Naive thymus-derived CD4-positive, alpha-beta T cell (primary cell): Measurements from ENCODE around the gene AKAP5. TPM values are rescaled to one million over a fixed set of nuclear protein-coding genes. Genes with fewer than 3 reads are reported as not detected.

ENCODE experiments used
- ATAC-seq: fragments of 150-1000 bp; cut with Tn5 transposase; 2 replicates; pipeline ENCODE4 v1.10.0; 2021; ENCODE audit warnings: mild to moderate bottlenecking, moderate library complexity
- CTCF ChIA-PET: fragments of 350-600 bp; sonication (Branson Sonifier 250); formaldehyde crosslinking; loops from one replicate; lab custom pipeline; 2021; ENCODE audit warnings: antibody characterized with exemption; lab: Charles Lee
- POLR2A ChIA-PET: fragments of 350-600 bp; sonication (Branson Sonifier 250); formaldehyde crosslinking; loops from one replicate; lab custom pipeline; 2021; ENCODE audit warnings: antibody characterized with exemption, inconsistent platforms; lab: Charles Lee
- DNase-seq, 9 donors: peaks; one replicate each; pipeline versions ENCODE4 v3.0.0 to v3.0.0-alpha.2; 2020 to 2022; ENCODE audit warnings: mixed read lengths in 1 of 9
- H3K27ac ChIP-seq: one replicate; pipeline ENCODE4 v1.7.0; 2013; ENCODE audit warnings: mild to moderate bottlenecking, low read depth, low read length, moderate library complexity
- H3K27me3 ChIP-seq, 2 donors: one replicate each; pipeline ENCODE4 v1.7.0; 2013; ENCODE audit warnings: low read length in 2 of 2, mild to moderate bottlenecking in 2 of 2, moderate library complexity in 2 of 2; ENCODE audit not compliant: control insufficient read depth in 2 of 2, insufficient read depth in 2 of 2
- H3K36me3 ChIP-seq, 3 experiments: 1 replicate in 2 of 3; 2 replicates in 1 of 3; pipeline ENCODE4 v1.7.0; 2013; ENCODE audit warnings: low read length in 3 of 3, mild to moderate bottlenecking in 3 of 3, moderate library complexity in 1 of 3; ENCODE audit not compliant: insufficient read depth in 3 of 3, control insufficient read depth in 2 of 3
- H3K4me1 ChIP-seq, 2 donors: one replicate each; pipeline ENCODE4 v1.7.0; 2013; ENCODE audit warnings: low read length in 2 of 2, mild to moderate bottlenecking in 2 of 2, moderate library complexity in 1 of 2; ENCODE audit not compliant: control insufficient read depth in 2 of 2, insufficient read depth in 2 of 2
- H3K4me3 ChIP-seq: 2 replicates; pipeline ENCODE4 v1.7.0; 2013; ENCODE audit warnings: mild to moderate bottlenecking, low read length
- H3K9me3 ChIP-seq, 3 experiments: 1 replicate in 2 of 3; 2 replicates in 1 of 3; pipeline ENCODE4 v1.7.0; 2013; ENCODE audit warnings: low read length in 3 of 3; ENCODE audit not compliant: control insufficient read depth in 2 of 3
- H3K27ac Mint-ChIP-seq, 9 donors: one replicate each; pipeline ENCODE4 v1.8.0; 2020 to 2022; ENCODE audit warnings: mixed read lengths in 9 of 9, mild to moderate bottlenecking in 8 of 9, moderate library complexity in 5 of 9, inconsistent platforms in 2 of 9
- H3K27me3 Mint-ChIP-seq, 5 donors: one replicate each; pipeline ENCODE4 v1.8.0; 2021 to 2022; ENCODE audit warnings: mixed read lengths in 5 of 5, mild to moderate bottlenecking in 1 of 5
- H3K36me3 Mint-ChIP-seq, 5 donors: one replicate each; pipeline ENCODE4 v1.8.0; 2020 to 2022; ENCODE audit warnings: mixed read lengths in 5 of 5, mild to moderate bottlenecking in 3 of 5, inconsistent platforms in 1 of 5
- H3K4me1 Mint-ChIP-seq, 7 donors: one replicate each; pipeline ENCODE4 v1.8.0; 2020 to 2022; ENCODE audit warnings: mixed read lengths in 7 of 7, mild to moderate bottlenecking in 3 of 7, inconsistent platforms in 1 of 7
- H3K4me3 Mint-ChIP-seq, 10 donors: one replicate each; pipeline ENCODE4 v1.8.0; 2020 to 2022; ENCODE audit warnings: mild to moderate bottlenecking in 10 of 10, mixed read lengths in 10 of 10, moderate library complexity in 6 of 10, inconsistent platforms in 2 of 10
- H3K9me3 Mint-ChIP-seq, 11 donors: one replicate each; pipeline ENCODE4 v1.8.0; 2020 to 2022; ENCODE audit warnings: mixed read lengths in 11 of 11, mild to moderate bottlenecking in 4 of 11, inconsistent platforms in 1 of 11, moderate library complexity in 1 of 11
- intact Hi-C, 2 donors: fragments of 100-400 bp; cut with micrococcal nuclease; formaldehyde crosslinking; loops; one replicate each; pipeline ENCODE4 v1.15.1; 2023
- polyA plus RNA-seq, 2 donors: library from polyadenylated mRNA; unstranded; fragments of 300-500 nt; fragmentation: Illumina TruSeq; gene quantifications; one replicate each; pipeline ENCODE4 v1.2.3, GENCODE V29; 2021
- total RNA-seq, 6 experiments: library from RNA in 5 of 6; stranded (reverse) in 5 of 6; gene quantifications; 1 replicate in 5 of 6; 2 replicates in 1 of 6; pipeline ENCODE4 v1.2.3 and lab custom pipeline; 2021 to 2026

AKAP5 gene
- total and polyA plus RNA-seq, 7 experiments from 2014 or later: 0.03 to 1.7 (median 0.12) TPM; not detected in 1

- H3K4me3 ChIP-seq: no peak overlapping the region
- H3K36me3 Mint-ChIP-seq: peaks cover 8 to 65% (median 27%) of the 10 kb centered on the region in 5 donors
- no peak for DNase-seq
- peaks cover 6 to 64% (median 13%) of the 10 kb centered on the region in 3 experiments for H3K36me3 ChIP-seq
- ChIA-PET POLR2A (no interaction called here), CTCF (interaction anchor here (1.3 kb wide), 1 partner anchor 9 kb away, joined by 7 read pairs; no protein-coding TSS in a partner anchor)
- no peak overlapping the region for H3K4me3 Mint-ChIP-seq
- no peaks in the 10 kb centered on the region for H3K27me3 ChIP-seq
- H3K9me3 ChIP-seq: no peaks in the 10 kb centered on the region
- no peaks in the 10 kb centered on the region for H3K27me3 Mint-ChIP-seq
- H3K27ac ChIP-seq: no peak overlapping the region
- H3K9me3 Mint-ChIP-seq: no peaks in the 10 kb centered on the region
- ATAC-seq: no peak
- intact Hi-C loops: no loop called here
- H3K4me1 Mint-ChIP-seq: peaks cover 0 to 6% (median 0%) of the 10 kb centered on the region in 7 donors
- H3K27ac Mint-ChIP-seq: no peak overlapping the region
- no peaks in the 10 kb centered on the region for H3K4me1 ChIP-seq
Observed at GRCh38 chr14:64421166-64421565, 44.1 kb upstream of the AKAP5 start.

- Histone ChIP-seq H3K36me3 (peaks cover 6 to 60% (median 13%) of the 10 kb centered on the region in 3 experiments), H3K27ac (no peak overlapping the region)
Observed at GRCh38 chr14:64422005-64422404, 43.3 kb upstream of the AKAP5 start.

DNA sequence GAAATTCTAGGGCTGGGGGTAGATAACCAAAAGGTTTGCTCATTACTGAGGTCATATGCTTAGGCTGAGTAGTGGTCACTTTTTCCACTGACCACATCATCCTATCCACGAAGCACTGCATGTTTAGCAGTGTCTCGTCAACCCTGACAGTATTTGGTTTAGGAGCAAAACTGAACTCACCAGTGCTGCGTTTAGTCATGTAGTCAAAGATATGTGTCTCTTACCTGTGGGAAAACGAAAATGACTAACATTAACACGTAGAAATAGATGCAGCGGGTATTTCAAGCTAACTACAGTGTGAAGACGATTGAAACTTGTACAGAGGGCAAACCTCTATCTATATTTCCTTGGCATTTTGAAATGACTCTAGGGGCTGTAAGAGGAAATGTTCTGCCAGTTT lies 42.5 kb upstream of the AKAP5 start:
- peaks cover 6 to 61% (median 13%) of the 10 kb centered on the region in 3 experiments for H3K36me3 ChIP-seq
- DNase-seq: no peak
- no peak overlapping the region for H3K4me3 ChIP-seq
- Mint-ChIP-seq H3K27me3 (no peaks in the 10 kb centered on the region), H3K4me3 (no peak overlapping the region), H3K9me3 (no peaks in the 10 kb centered on the region), H3K4me1 (peaks cover 0 to 4% (median 0%) of the 10 kb centered on the region in 7 donors), H3K36me3 (peaks cover 4 to 66% (median 29%) of the 10 kb centered on the region in 5 donors), H3K27ac (peak overlapping the region in 1 of 9 donors; percentile 31)
- no peak overlapping the region for H3K27ac ChIP-seq
- ChIA-PET POLR2A (no interaction called here), CTCF (interaction anchor here (0.7 to 1.1 kb wide), 3 partner anchors 14 to 72 kb away, joined by 3 to 6 read pairs (median 5); no protein-coding TSS in a partner anchor)
- intact Hi-C loops: no loop called here
- no peaks in the 10 kb centered on the region for H3K27me3 ChIP-seq
- no peak for ATAC-seq
- H3K4me1 ChIP-seq: no peaks in the 10 kb centered on the region
- no peaks in the 10 kb centered on the region for H3K9me3 ChIP-seq

More at GRCh38 chr14:64422005-64422404, 43.3 kb upstream of the AKAP5 start:
- ChIA-PET POLR2A (no interaction called here), CTCF (interaction anchor here (1.3 kb wide), 1 partner anchor 8 kb away, joined by 7 read pairs; no protein-coding TSS in a partner anchor)
- H3K27ac Mint-ChIP-seq: no peak overlapping the region
- H3K36me3 Mint-ChIP-seq: peaks cover 8 to 66% (median 29%) of the 10 kb centered on the region in 5 donors
- Histone ChIP-seq H3K9me3 (no peaks in the 10 kb centered on the region), H3K27me3 (no peaks in the 10 kb centered on the region), H3K4me1 (no peaks in the 10 kb centered on the region), H3K4me3 (no peak overlapping the region)
- H3K4me1 Mint-ChIP-seq: peaks cover 0 to 4% (median 0%) of the 10 kb centered on the region in 7 donors
- H3K4me3 Mint-ChIP-seq: no peak overlapping the region
- H3K27me3 Mint-ChIP-seq: no peaks in the 10 kb centered on the region
- no peak for ATAC-seq
- no peaks in the 10 kb centered on the region for H3K9me3 Mint-ChIP-seq
- DNase-seq: no peak
- intact Hi-C loops: no loop called here

- Histone ChIP-seq H3K4me3 (no peak overlapping the region), H3K27ac (no peak overlapping the region), H3K4me1 (no peaks in the 10 kb centered on the region), H3K27me3 (no peaks in the 10 kb centered on the region), H3K36me3 (peaks cover 6 to 53% (median 9%) of the 10 kb centered on the region in 3 experiments), H3K9me3 (no peaks in the 10 kb centered on the region)
- Mint-ChIP-seq H3K27me3 (no peaks in the 10 kb centered on the region), H3K4me3 (no peak overlapping the region), H3K27ac (no peak overlapping the region), H3K9me3 (no peaks in the 10 kb centered on the region), H3K36me3 (peaks cover 4 to 68% (median 29%) of the 10 kb centered on the region in 5 donors), H3K4me1 (peaks cover 0 to 4% (median 0%) of the 10 kb centered on the region in 7 donors)
- CTCF ChIA-PET: interaction anchor here (0.6 to 1.1 kb wide), 2 partner anchors 54 to 160 kb away, joined by 3 read pairs; no protein-coding TSS in a partner anchor
- intact Hi-C loops: no loop called here
- no peak for ATAC-seq
- POLR2A ChIA-PET: interaction anchor here (0.6 kb wide), 1 partner anchor 1047 kb away, joined by 6 read pairs; no protein-coding TSS in a partner anchor
- DNase-seq: no peak
Observed at GRCh38 chr14:64423987-64424386, 41.3 kb upstream of the AKAP5 start.

DNA sequence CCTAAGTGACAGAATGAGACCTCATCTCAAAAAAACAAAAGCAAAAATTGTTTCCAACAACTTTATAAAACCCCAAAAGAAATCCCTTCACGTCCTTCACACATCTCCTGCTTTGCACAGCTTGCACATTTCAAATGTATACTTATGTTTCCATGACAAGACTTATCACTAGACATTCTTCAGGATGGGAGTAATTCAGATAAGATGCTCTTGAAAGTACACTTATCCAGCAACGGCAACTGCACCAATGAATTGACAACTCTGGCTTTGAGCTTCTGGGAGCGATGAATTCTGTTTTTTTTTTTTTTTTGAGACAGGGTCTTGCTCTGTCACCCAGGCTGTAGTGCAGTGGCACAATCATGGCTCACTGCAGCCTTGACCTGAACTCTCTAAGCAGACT lies 30.8 kb upstream of the AKAP5 start:
- CTCF ChIA-PET: interaction anchor here (1.3 to 1.8 kb wide), 2 partner anchors 44 to 76 kb away, joined by 3 to 7 read pairs; no protein-coding TSS in a partner anchor

GRCh38 chr14:64438181-64438841 lies 27.0 kb upstream of the AKAP5 start:
- Histone ChIP-seq H3K27me3 (no peaks in the 10 kb centered on the region), H3K4me3 (no peak overlapping the region), H3K36me3 (peaks cover 0 to 36% (median 0%) of the 10 kb centered on the region in 3 experiments), H3K4me1 (no peaks in the 10 kb centered on the region), H3K27ac (no peak overlapping the region), H3K9me3 (no peaks in the 10 kb centered on the region)
- intact Hi-C loops: no loop called here
- POLR2A ChIA-PET: no interaction called here
- no peak for ATAC-seq
- Mint-ChIP-seq H3K27me3 (no peaks in the 10 kb centered on the region), H3K9me3 (no peaks in the 10 kb centered on the region), H3K27ac (peak overlapping the region in 2 of 9 donors; percentile 8 to 72), H3K4me1 (peaks cover 0 to 18% (median 0%) of the 10 kb centered on the region in 7 donors), H3K4me3 (peak overlapping the region in 1 of 10 donors; percentile 45), H3K36me3 (peaks cover 10 to 59% (median 33%) of the 10 kb centered on the region in 5 donors)
- CTCF ChIA-PET: interaction anchor here (1.4 to 1.7 kb wide), 2 partner anchors 8 to 41 kb away, joined by 4 to 6 read pairs; no protein-coding TSS in a partner anchor
- no peak for DNase-seq

More for the DNA sequence above, 30.8 kb upstream of the AKAP5 start:
- peaks cover 7 to 49% (median 28%) of the 10 kb centered on the region in 5 donors for H3K36me3 Mint-ChIP-seq
- Histone ChIP-seq H3K27ac (no peak overlapping the region), H3K9me3 (no peaks in the 10 kb centered on the region), H3K4me1 (no peaks in the 10 kb centered on the region), H3K36me3 (peaks cover 0 to 32% (median 0%) of the 10 kb centered on the region in 3 experiments), H3K27me3 (no peaks in the 10 kb centered on the region), H3K4me3 (no peak overlapping the region)
- H3K27ac Mint-ChIP-seq: no peak overlapping the region
- no peaks in the 10 kb centered on the region for H3K9me3 Mint-ChIP-seq
- DNase-seq: no peak
- H3K27me3 Mint-ChIP-seq: no peaks in the 10 kb centered on the region
- intact Hi-C loops: loop anchor here in 1 of 2 donors (5.0 kb wide), 1 partner anchor 33 kb away; the partner anchor contains the start of gene AKAP5
- ATAC-seq: no peak
- no peak overlapping the region for H3K4me3 Mint-ChIP-seq
- peaks cover 0 to 18% (median 0%) of the 10 kb centered on the region in 7 donors for H3K4me1 Mint-ChIP-seq
- POLR2A ChIA-PET: interaction anchor here (1.1 kb wide), 1 partner anchor 11 kb away, joined by 3 read pairs; no protein-coding TSS in a partner anchor
